Fibroblast of skin of scalp (primary cell): ENCODE measurements around the gene PRSS23. TPM values are rescaled to one million over a fixed set of nuclear protein-coding genes. Genes with fewer than 3 reads are reported as not detected.
"Not testable (repeated sequence)": the region's sequence is repeated elsewhere in the genome, so short reads cannot be mapped to it uniquely, and the experiment has no call there.

Experiments
- DNase-seq: peaks from one replicate; pipeline ENCODE4 v3.0.0-alpha.2; 2013
- polyA plus RNA-seq, 2 experiments: library from polyadenylated mRNA; unstranded; fragments of 120-200 nt; gene quantifications; one replicate each; pipeline ENCODE4 v1.2.1, GENCODE V29; 2013; ENCODE audit not compliant: insufficient read length in 2 of 2

PRSS23 gene, protein sequence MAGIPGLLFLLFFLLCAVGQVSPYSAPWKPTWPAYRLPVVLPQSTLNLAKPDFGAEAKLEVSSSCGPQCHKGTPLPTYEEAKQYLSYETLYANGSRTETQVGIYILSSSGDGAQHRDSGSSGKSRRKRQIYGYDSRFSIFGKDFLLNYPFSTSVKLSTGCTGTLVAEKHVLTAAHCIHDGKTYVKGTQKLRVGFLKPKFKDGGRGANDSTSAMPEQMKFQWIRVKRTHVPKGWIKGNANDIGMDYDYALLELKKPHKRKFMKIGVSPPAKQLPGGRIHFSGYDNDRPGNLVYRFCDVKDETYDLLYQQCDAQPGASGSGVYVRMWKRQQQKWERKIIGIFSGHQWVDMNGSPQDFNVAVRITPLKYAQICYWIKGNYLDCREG
- 572 TPM for polyA plus RNA-seq (2013, experiment 1 of 2; ENCODE audit: insufficient read length)
- polyA plus RNA-seq (2013, experiment 2 of 2; ENCODE audit: insufficient read length) = 564 TPM

DNA sequence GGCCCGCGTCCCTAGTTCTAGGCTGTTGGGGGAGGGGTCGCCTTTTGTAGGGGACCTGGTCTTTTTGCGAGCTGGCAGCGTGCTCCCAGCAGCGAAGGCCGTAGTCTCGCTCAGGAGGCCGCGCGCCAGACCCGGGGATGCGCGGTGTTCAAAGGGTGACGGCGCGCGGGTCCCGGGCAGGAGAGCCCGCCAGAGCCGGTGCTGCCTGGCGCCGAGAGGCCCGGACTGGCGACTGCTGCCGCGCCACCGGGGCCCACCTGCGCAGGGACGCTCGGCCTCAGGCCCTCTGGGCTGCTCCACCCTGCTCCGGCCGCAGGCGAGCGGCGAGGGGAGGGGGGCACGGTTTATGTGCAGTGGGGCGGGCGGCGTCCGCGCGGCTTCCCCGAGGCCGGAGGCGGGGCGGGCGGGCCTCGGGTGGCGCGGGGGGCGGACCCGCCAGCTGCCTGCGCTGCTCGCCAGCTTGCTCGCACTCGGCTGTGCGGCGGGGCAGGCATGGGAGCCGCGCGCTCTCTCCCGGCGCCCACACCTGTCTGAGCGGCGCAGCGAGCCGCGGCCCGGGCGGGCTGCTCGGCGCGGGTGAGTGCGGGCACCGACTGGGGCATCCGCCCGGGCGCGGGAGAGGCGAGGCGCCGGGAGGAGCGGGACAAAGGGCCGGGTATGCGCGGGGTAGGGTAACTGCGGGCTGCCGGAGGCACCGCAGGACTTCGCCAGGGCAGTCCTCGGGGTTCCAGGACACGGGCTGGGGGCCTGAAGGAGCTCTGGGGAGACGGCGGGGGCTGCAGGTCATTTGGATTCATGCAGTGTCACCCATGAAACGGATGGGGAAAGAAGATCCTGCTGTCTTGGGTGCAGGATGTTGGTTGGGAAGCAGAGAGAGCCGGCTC, at the start of gene PRSS23:
Gene PRSS23, plus strand, starts transcription at position 467 of the 884 bp plus-strand sequence. CDS start 7,102 bp downstream, outside the sequence.
- peak; percentile 85 for DNase-seq

DNA sequence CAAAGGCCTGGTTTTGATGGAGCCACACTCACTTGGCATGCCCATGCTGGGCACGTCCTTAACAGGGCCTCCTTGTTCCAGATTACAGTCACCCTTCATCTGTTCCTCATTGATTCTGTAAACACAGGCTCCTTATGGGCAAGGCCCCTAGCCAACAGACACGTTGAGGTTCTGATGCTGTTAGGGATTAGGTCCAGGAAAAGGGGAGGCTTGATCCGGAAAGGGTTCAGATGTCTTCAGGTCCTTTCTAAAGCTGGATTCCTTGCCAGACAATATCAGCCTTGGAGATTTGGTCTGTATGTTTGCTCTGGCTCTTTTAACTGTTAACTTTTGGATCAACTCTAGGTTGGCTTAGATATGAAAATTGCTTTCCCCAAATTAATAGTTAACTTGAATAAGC, 46.9 kb upstream of the PRSS23 start:
- DNase-seq = no peak

DNA sequence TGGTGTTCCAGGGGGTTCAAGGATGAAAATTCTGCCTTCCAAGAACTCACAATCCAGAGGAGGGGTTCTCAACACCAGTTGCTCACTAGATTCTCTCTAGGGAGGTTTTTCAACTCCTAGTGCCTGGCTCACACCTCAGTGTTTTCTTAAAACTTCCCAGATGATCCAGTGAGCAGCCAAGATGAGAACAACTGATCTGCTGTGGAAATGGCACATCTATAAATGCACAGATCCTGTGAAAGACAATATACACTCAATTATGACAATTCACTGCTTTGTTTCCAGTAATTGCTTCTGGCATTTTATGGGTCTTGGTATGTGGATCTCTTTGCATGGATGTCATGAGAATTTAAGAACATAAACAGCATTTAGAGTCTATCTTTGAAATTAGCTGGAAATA, 45.2 kb upstream of the PRSS23 start:
- no peak for DNase-seq

DNA sequence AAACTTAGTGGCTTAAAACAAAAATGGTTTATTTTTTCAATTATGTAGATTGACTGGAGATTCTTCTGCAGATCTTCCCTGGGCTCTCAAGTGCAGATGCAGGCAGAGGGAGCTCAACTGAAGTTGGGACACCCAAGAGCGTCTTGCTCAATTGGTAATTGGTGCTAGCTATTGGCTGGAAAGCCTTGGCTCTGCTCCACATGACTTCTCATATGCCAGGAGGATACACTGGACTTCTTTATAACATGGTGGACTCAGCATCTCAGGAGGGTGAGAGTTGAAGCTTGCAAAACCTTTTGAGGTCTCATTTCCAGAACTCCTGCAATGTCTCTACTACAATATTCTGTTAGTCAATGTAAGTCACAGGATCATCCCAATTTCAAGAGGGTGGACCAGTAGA, 42.2 kb upstream of the PRSS23 start:
- DNase-seq = no peak

DNA sequence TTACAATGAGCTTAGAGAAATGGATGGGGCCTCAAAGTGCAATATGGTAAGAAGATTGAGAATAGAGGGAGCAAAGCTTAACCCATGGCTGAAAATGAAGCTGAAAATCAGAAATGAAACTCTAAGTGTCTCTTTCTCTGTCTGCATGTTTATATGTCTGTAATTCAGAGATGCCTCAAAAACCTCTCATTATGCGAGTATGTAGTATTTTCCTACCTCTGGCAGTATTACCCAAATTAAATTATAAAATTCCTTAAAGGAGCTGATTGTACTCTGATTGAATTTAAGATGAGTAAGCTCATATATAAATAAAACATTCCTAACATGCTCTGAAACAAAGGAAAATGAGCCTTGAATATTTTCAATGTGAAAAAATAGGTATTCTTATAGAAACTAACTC, 39.8 kb upstream of the PRSS23 start:
- DNase-seq = peak; percentile 60

DNA sequence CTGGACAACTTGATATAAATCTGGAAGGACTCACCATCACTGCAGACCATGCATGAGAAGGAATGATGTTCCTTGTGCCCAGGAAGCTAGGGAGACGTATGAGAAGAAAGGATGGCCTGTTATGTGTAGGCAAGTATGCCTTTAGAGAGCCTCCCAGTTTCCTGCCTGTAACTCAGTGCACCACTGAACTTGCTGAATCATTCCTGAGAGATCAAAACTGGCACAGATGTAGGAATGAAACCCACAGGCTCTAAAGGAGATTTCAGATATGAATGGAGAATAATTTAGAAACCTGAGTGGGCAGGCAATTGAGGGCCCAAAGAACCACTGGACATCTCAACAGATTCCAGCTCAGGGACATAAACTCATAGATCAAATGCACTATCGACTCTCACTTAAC, 38.4 kb upstream of the PRSS23 start:
- DNase-seq = peak; percentile 69

DNA sequence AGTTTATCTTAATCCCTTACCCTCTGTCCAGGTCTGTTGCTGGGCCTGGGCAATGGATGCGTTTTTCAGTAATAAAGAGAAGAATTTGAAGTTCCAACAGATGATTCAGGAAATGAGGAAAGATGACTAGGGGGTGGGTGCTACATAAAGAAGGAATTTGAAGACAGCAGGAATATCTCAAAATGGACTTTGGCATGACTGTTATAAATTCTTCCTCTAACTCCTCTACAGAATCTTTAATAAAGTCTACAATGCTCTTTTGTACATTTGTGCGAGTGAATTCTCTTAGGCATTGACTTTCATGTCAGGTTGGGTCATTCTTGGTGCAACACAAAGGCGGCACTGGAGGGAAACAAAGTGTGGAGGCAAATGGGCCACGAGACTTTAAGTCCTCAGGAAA, 35.1 kb upstream of the PRSS23 start:
- peak; percentile 57 for DNase-seq

DNA sequence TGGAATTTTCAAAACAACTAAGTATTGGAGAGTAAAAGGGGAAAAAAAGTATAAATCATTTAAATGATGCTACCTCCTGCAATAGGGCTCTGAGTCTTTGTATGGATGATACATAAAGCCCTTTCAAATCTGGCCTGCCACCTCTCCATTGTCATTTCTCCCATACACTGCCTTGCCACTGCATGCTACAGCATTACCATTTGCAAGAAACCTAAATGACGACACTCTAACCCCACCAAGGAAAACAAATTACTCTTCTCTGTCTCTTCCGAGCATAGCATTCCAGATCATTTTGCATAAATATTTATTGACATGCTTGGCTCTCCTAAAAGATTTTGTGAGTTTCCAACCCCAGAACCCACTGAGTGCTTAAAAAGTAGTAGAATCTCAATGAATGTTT, 34.5 kb upstream of the PRSS23 start:
- DNase-seq = no peak

DNA sequence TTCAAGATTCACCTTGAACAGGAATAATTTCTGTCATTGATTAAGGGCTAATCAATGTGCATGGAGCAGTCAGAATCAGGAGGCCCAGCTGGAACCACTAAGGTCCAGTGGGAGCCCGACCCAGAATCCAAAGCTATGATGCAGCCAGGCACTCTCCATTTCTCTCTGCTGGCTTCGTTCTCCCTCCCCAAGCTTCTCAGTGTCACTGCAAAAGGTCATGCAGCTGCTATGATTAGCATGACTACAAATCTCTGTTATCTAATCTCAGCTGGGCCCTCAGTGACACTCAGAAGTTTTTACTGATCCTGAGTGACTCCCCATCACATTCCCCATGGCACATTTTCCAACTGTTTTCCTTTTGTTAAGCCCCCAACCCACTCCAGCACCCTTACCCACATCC, 31.1 kb upstream of the PRSS23 start:
- no peak for DNase-seq

DNA sequence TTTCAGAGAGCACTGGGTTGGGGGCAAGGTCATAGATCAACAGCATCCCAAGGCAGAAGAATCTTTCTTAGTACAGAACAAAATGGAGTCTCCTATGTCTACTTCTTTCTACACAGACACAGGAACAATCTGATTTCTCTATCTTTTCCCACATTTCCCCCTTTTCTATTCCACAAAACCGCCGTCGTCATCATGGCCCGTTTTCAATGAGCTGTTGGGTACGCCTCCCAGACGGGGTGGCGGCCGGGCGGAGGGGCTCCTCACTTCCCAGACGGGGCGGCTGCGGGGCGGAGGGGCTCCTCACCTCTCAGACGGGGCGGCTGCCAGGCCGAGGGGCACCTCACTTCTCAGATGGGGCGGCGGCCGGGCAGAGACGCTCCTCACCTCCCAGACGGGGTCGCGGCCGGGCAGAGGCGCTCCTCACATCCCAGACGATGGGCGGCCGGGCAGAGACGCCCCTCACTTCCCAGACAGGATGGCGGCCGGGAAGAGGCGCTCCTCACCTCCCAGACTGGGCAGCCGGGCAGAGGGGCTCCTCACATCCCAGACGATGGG, 29.8 kb upstream of the PRSS23 start:
- DNase-seq = not testable (repeated sequence)

DNA sequence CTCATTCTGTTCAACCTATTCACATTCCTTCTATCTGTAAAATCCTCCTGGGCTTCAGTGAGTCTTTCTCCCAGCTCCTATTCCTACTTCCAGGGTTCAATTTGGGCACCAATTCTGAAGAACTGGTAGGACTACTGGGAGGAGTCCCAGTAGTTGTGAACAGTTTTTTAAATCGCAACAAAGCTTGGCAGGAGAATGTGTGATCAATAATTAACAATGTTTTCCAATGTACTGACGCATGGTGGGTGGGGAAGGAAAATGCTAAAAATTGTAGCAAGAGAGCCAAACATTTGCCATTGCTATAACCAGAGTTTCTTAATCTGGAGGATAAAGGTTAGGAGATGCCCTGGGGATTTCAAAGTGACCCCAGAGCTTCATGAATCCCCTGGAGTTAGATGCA, 27.3 kb upstream of the PRSS23 start:
- no peak for DNase-seq

DNA sequence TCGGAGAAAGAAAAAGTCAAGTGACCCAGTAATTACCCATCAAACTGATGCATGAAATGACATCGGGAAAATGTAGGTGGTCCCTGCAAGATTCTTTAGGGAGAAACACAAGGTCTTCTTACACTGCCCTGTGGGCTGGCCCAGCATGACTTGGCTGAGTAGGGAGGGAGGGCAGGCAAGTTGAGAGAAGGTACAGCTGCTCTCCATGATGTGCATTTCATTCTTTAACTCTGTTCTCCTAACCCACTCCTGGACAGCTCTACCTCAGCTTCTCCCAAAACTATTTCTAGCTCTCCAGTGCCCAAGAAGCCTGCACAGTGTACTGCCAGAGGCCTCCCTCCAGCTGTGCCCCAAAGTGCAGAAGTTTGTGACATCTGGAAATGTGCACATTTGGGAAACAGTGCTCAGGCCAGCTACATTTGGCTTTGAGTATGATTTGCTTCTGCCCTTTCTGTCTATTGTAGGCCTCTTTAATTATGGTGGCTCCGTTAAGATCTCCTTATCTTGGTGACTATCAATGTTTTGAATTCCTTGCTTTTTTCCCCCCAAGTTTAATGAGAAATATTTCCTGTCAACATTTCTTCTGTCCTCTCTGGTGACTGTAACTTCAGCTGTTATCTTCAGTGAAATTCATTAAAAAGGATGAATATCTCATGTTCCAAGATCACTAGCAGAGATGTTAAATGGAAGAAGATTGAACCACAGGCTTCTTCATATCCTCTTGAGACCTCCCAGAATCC, 26.7 kb upstream of the PRSS23 start:
- DNase-seq = no peak

DNA sequence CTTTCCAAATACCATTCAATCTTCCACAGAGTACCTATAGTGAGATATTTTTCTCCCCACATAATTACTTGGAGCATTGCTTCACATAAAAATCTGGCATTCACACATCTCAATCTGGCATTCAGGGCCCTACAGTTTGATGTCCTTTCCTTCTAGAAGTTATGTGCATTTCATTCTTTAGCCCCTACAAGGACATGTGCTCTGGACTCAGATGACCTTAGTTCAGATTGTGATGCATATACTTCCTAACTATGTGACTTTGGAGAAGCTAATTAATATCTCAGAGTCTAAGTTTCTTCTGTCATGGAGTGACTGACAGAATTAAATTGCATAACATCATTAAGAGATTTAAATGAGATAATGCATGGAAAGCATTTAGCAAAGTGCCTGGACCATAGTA, 25.9 kb upstream of the PRSS23 start:
- DNase-seq = no peak

DNA sequence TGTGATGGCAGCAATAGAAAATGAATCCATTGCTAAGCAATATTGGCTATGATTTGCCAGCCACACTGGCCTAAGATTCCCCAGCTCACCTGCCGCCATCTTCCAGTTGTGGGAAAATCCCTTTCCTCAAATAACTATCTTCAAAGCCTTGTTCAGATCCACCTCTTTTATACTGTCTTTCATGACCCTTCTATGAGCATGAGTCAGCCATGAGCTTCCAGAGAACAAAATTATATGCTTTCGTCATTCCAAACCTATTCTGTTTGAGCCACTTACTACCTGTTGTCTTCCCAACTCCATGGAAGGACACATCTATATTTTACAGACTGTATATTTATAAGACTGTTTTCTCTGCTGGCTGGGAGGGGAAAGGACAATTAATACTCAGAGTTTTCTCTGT, 25.0 kb upstream of the PRSS23 start:
- DNase-seq = no peak

DNA sequence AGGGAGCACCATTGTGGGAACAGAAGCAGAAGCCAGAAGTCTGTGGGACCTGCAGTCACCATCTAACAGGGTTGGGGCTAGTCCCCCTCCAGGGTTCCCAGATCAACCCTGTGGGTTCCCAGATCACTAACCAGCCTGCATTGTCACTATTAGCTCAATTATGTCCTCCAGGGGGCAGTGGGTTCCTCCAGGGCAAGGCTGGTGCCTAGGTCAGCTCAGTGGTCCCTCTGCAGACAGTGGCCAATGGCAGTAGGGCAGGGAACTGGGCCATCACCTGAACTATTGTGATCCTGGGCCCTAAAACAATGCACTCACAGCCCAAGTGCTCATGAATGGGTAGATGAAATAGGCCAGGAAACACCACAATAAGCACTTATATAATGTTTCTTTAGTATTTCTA, 18.8 kb upstream of the PRSS23 start:
- no peak for DNase-seq

DNA sequence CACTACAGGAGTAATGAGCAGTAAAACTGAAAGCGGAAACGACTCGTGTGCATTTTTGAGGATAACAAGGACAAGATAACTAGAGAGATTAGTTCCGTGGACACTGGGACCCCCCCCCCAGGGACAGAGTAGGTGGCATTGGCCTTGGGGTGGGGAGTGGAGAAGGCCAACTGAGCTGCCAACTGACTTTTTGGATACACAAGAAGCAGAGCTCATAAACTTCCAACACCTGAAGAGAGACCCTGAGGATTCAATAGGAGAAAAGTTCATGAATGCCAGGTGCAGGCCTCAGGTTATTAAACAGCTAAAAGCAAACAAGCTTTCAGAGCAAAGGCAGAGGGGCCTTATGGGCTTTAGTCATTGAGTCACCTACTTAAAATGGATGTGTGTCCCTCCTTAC, 17.6 kb upstream of the PRSS23 start:
- DNase-seq = no peak

DNA sequence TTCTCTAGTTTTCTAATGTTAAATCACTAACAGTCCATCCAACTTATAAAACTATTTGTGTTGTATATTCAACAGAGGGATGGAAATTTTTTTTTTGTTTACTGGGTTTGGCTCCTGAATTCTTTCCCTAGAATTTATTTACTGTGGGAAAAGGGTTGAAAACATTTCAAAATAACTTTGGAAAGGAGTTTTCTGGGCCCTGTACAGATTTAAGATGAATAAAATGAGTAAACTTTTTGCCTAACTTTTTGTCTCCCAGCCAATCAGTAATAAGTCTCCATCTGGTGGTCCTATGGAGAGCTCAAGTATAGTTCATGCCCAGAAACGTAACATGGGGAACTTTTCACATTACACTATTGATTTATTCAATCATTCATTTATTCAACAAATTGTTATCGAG, 16.7 kb upstream of the PRSS23 start:
- no peak for DNase-seq

DNA sequence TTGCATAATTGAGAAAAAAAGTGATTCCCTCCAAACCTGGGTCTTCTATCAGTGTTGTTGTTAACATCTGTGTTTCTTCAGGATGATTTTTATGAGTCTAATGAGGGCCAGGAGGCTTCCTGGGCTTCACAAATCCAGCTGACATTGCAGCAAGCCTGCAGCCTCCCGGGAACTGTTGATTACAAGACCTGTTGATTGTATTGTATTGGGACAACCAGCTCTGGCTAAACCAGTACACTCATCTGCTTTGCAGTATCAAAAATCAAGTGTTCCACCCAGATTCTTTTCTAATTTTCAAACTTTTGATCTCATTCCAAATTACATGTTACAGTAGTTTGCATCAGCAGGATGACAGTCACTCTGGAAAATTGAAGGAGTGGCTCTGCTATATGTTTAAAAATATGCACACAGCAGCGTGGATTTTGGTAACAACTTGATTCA, 16.1 kb upstream of the PRSS23 start:
- peak; percentile 93 for DNase-seq

DNA sequence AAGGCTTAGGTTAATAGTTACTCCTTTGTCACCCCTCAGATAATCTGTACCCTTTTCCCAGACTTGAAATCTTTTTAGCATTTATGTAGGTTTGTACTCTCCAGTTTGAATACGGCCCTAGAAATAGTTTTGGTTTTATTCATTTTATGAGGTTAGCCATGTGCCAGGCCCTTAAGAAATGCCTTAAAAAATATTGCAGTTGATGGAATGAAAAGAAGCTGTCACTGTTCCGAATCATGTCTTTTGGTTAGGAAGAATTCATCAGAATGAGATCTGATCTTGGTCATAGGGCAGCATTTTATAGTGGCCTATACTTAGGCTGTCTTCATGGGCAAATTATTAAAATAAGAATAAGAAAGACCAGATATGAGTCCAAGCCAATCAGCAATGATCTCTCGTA, 14.8 kb upstream of the PRSS23 start:
- peak; percentile 84 for DNase-seq

DNA sequence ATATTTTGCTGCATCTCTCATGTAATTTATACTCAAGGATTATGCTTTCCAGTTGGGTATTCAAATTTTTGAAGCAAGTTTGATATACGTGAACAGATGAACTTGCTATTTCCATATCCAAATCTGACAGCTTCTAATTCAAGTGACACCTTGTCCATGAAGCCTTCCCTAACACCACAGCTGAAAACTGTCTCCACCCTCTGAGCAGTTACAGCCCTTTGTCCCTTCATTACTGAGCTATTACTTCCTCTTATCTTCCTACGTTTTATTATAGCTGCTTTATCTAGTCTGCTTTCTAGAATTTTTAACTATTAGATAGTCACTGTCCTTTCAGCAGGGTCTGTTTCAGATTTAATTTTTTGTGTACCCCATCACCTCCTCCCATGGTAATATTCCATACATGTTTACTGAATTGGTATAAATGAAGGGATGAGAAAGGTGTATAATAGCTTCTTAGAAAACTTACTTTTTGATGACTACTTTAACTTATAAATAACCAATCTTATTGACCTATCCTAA, 13.3 kb upstream of the PRSS23 start:
- no peak for DNase-seq

DNA sequence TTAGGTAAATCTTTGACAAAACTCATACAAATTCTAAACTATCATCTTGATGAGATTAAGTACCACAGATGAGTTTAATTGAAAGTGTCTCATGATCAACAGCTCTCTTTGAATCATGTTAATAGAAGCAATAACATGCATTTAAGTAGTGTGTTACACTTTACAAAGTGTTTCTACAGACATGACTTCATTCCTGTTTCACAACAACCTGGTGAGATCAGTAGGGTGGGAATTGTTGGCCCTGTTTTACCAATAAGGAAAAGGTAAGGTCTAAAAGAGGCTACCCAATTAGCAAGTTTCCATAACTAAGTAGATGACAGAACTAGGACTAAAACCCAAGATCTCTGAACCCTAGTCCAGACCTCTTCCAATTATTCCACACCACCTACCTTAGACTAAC, 12.7 kb upstream of the PRSS23 start:
- DNase-seq = no peak

DNA sequence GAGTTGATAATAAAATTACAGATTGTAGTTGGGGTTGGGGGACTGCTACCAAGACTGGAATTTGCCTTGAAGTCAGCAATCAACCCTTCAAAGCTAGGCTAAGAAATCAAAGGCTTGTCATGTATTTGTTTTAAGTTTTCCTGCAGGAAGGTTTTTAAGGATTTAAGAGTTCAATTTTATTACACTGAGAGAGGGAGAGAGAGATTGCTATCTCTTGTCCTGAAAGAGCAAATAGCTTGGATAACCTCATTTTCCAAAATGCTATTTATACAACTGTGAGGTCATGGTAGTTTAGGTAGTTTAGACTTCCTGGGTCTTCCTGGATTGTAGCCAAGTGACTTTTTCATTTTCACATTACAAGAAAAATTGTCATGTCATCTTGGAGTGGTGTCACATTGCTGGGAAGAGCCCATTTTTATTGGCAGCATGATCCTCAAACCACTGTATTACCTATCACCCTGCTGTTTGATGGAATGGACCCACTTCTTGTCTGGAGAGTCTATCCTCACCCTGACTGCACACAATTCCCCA, 10.1 kb upstream of the PRSS23 start:
- DNase-seq = no peak
